Measurements from ENCODE around the gene BLOC1S5.

Gene BLOC1S5

GRCh38 chr6:8082954-8083858 lies 19.0 kb upstream of the BLOC1S5 start:
- TF ChIP-seq POU2F2 (IDR thresholded peaks at IDR 0.05; ENCODE audit: low read depth, low read length) (no peak), TAF1 (IDR thresholded peaks at IDR 0.05; ENCODE audit: low read depth, low read length) (no peak), PAX5 (IDR thresholded peaks at IDR 0.05; ENCODE audit: insufficient read depth, low read length, severe bottlenecking) (no peak), POLR2A (IDR thresholded peaks at IDR 0.05; ENCODE audit: low read depth, low read length) (no peak), POLR2AphosphoS5 (IDR thresholded peaks at IDR 0.05; ENCODE audit: low read depth, low read length) (no peak), SPI1 (IDR thresholded peaks at IDR 0.05; ENCODE audit: low read depth, low read length) (no peak)
- DNase-seq (ENCODE audit: insufficient read length, low spot score) = no peak
- no peak for FAIRE-seq

- TF ChIP-seq PAX5 (IDR thresholded peaks at IDR 0.05; ENCODE audit: insufficient read depth, low read length, severe bottlenecking) (no peak), TAF1 (IDR thresholded peaks at IDR 0.05; ENCODE audit: low read depth, low read length) (no peak), POLR2A (IDR thresholded peaks at IDR 0.05; ENCODE audit: low read depth, low read length) (no peak), POU2F2 (IDR thresholded peaks at IDR 0.05; ENCODE audit: low read depth, low read length) (no peak)
- DNase-seq (ENCODE audit: insufficient read length, low spot score) (no peak), FAIRE-seq (no peak)
These were observed 18.4 kb upstream of the BLOC1S5 start for GRCh38 chr6:8082572-8082953.

- no peak for DNase-seq (ENCODE audit: insufficient read length, low spot score)
- no peak for FAIRE-seq
- TF ChIP-seq SPI1 (IDR thresholded peaks at IDR 0.05; ENCODE audit: low read depth, low read length) (no peak), PAX5 (IDR thresholded peaks at IDR 0.05; ENCODE audit: insufficient read depth, low read length, severe bottlenecking) (no peak), POU2F2 (IDR thresholded peaks at IDR 0.05; ENCODE audit: low read depth, low read length) (no peak), POLR2A (IDR thresholded peaks at IDR 0.05; ENCODE audit: low read depth, low read length) (no peak), TAF1 (IDR thresholded peaks at IDR 0.05; ENCODE audit: low read depth, low read length) (no peak), POLR2AphosphoS5 (IDR thresholded peaks at IDR 0.05; ENCODE audit: low read depth, low read length) (no peak)
These were observed 16.4 kb upstream of the BLOC1S5 start for GRCh38 chr6:8080362-8081151.

GRCh38 chr6:8079126-8079525 lies 14.9 kb upstream of the BLOC1S5 start:
- FAIRE-seq (no peak), DNase-seq (ENCODE audit: insufficient read length, low spot score) (no peak)

GRCh38 chr6:8077991-8078390 lies 13.8 kb upstream of the BLOC1S5 start:
- FAIRE-seq (no peak), DNase-seq (ENCODE audit: insufficient read length, low spot score) (no peak)
- TF ChIP-seq POLR2AphosphoS5 (IDR thresholded peaks at IDR 0.05; ENCODE audit: low read depth, low read length) = no peak
- TF ChIP-seq POLR2A (IDR thresholded peaks at IDR 0.05; ENCODE audit: low read depth, low read length) = no peak
- no peak for TF ChIP-seq SPI1 (IDR thresholded peaks at IDR 0.05; ENCODE audit: low read depth, low read length)
- no peak for TF ChIP-seq PAX5 (IDR thresholded peaks at IDR 0.05; ENCODE audit: insufficient read depth, low read length, severe bottlenecking)
- no peak for TF ChIP-seq POU2F2 (IDR thresholded peaks at IDR 0.05; ENCODE audit: low read depth, low read length)

More at GRCh38 chr6:8079126-8079525, 14.9 kb upstream of the BLOC1S5 start:
- TF ChIP-seq POLR2AphosphoS5 (IDR thresholded peaks at IDR 0.05; ENCODE audit: low read depth, low read length) = no peak
- TF ChIP-seq SPI1 (IDR thresholded peaks at IDR 0.05; ENCODE audit: low read depth, low read length) = no peak
- no peak for TF ChIP-seq PAX5 (IDR thresholded peaks at IDR 0.05; ENCODE audit: insufficient read depth, low read length, severe bottlenecking)
- TF ChIP-seq TAF1 (IDR thresholded peaks at IDR 0.05; ENCODE audit: low read depth, low read length) = no peak
- TF ChIP-seq POU2F2 (IDR thresholded peaks at IDR 0.05; ENCODE audit: low read depth, low read length) = no peak
- no peak for TF ChIP-seq POLR2A (IDR thresholded peaks at IDR 0.05; ENCODE audit: low read depth, low read length)

GRCh38 chr6:8075704-8076103 lies 11.5 kb upstream of the BLOC1S5 start:
- TF ChIP-seq TAF1 (IDR thresholded peaks at IDR 0.05; ENCODE audit: low read depth, low read length) (no peak), POLR2A (IDR thresholded peaks at IDR 0.05; ENCODE audit: low read depth, low read length) (no peak), PAX5 (IDR thresholded peaks at IDR 0.05; ENCODE audit: insufficient read depth, low read length, severe bottlenecking) (no peak), POU2F2 (IDR thresholded peaks at IDR 0.05; ENCODE audit: low read depth, low read length) (no peak), POLR2AphosphoS5 (IDR thresholded peaks at IDR 0.05; ENCODE audit: low read depth, low read length) (no peak), SPI1 (IDR thresholded peaks at IDR 0.05; ENCODE audit: low read depth, low read length) (no peak)
- FAIRE-seq (no peak), DNase-seq (ENCODE audit: insufficient read length, low spot score) (no peak)

- DNase-seq (ENCODE audit: insufficient read length, low spot score) = no peak
- TF ChIP-seq POU2F2 (IDR thresholded peaks at IDR 0.05; ENCODE audit: low read depth, low read length) (no peak), TAF1 (IDR thresholded peaks at IDR 0.05; ENCODE audit: low read depth, low read length) (no peak), PAX5 (IDR thresholded peaks at IDR 0.05; ENCODE audit: insufficient read depth, low read length, severe bottlenecking) (no peak), POLR2AphosphoS5 (IDR thresholded peaks at IDR 0.05; ENCODE audit: low read depth, low read length) (no peak), SPI1 (IDR thresholded peaks at IDR 0.05; ENCODE audit: low read depth, low read length) (no peak), POLR2A (IDR thresholded peaks at IDR 0.05; ENCODE audit: low read depth, low read length) (no peak)
- FAIRE-seq = no peak
These were observed 11.0 kb upstream of the BLOC1S5 start for GRCh38 chr6:8075185-8075584.

- TF ChIP-seq SPI1 (IDR thresholded peaks at IDR 0.05; ENCODE audit: low read depth, low read length) (no peak), POLR2A (IDR thresholded peaks at IDR 0.05; ENCODE audit: low read depth, low read length) (no peak), POU2F2 (IDR thresholded peaks at IDR 0.05; ENCODE audit: low read depth, low read length) (no peak), PAX5 (IDR thresholded peaks at IDR 0.05; ENCODE audit: insufficient read depth, low read length, severe bottlenecking) (no peak), TAF1 (IDR thresholded peaks at IDR 0.05; ENCODE audit: low read depth, low read length) (no peak), POLR2AphosphoS5 (IDR thresholded peaks at IDR 0.05; ENCODE audit: low read depth, low read length) (no peak)
- FAIRE-seq = no peak
These were observed 10.0 kb upstream of the BLOC1S5 start for GRCh38 chr6:8074213-8074612.

GRCh38 chr6:8073758-8074157 lies 9.6 kb upstream of the BLOC1S5 start:
- FAIRE-seq (no peak), DNase-seq (ENCODE audit: insufficient read length, low spot score) (no peak)
- TF ChIP-seq POLR2A (IDR thresholded peaks at IDR 0.05; ENCODE audit: low read depth, low read length) (no peak), POLR2AphosphoS5 (IDR thresholded peaks at IDR 0.05; ENCODE audit: low read depth, low read length) (no peak)

More at GRCh38 chr6:8074213-8074612, 10.0 kb upstream of the BLOC1S5 start:
- DNase-seq (ENCODE audit: insufficient read length, low spot score) = no peak

Measured in GM12891 (cell line).